Measurements from ENCODE around the gene CCDC9.

CCDC9 gene

DNA sequence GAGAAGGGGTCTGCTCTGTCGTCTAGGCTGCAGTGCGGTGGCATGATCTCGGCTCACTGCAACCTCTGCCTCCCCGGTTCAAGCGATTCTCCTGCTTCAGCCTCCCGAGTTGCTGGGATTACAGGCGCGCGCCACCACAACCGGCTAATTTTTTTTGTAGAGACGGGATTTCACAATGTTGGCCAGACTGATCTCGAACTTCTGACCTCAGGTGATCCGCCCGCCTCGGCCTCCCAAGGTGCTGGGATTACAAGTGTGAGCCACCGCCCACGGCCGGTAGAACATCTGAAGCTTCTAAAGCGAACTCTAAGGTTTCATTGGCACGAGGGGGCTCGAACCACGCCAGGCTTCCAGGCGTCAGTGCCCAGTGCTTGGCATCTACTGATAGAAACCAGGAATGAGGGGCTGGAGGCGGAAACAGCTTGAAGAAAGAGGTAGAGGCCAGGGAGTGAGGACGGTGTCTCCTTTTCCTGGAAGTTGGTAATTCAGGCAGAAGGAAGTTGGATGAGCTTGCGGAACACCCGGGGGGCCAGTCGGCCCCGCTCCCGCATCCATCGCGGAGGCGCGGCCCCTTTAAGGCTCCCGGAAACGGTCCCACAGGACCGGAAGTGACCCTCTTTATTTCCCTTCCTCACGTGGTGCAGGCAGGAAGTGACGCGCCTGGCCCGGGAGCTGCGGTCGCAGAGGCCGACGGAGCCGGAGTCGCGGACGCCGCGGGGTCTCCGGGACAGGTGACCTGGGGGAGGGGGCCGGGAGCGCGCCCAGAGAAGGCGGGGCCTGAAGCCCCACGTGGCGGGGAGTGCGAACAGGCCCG lies at the start of gene CCDC9:
CCDC9 (plus strand) TSS at position 647 of the 814 bp plus-strand sequence. CDS start 1,876 bp downstream, outside the sequence.
- H3K36me3 Mint-ChIP-seq: peaks cover 28% of the 10 kb centered on the region
- peak within 1 kb of the TSS; percentile 96 for H3K27ac Mint-ChIP-seq
- no peaks in the 10 kb centered on the region for H3K9me3 Mint-ChIP-seq
- CTCF ChIA-PET: interaction anchor here (0.8 to 4.5 kb wide), 5 partner anchors 10 to 45 kb away, joined by 3 to 31 read pairs (median 5); partner anchors contain the start of gene INAFM1
- peak within 1 kb of the TSS; percentile 95 for H3K4me3 Mint-ChIP-seq
- peaks cover 39% of the 10 kb centered on the region for H3K4me1 Mint-ChIP-seq
- DNase-seq: peak; percentile 96
- H3K27me3 Mint-ChIP-seq: peaks cover 8% of the 10 kb centered on the region

DNA sequence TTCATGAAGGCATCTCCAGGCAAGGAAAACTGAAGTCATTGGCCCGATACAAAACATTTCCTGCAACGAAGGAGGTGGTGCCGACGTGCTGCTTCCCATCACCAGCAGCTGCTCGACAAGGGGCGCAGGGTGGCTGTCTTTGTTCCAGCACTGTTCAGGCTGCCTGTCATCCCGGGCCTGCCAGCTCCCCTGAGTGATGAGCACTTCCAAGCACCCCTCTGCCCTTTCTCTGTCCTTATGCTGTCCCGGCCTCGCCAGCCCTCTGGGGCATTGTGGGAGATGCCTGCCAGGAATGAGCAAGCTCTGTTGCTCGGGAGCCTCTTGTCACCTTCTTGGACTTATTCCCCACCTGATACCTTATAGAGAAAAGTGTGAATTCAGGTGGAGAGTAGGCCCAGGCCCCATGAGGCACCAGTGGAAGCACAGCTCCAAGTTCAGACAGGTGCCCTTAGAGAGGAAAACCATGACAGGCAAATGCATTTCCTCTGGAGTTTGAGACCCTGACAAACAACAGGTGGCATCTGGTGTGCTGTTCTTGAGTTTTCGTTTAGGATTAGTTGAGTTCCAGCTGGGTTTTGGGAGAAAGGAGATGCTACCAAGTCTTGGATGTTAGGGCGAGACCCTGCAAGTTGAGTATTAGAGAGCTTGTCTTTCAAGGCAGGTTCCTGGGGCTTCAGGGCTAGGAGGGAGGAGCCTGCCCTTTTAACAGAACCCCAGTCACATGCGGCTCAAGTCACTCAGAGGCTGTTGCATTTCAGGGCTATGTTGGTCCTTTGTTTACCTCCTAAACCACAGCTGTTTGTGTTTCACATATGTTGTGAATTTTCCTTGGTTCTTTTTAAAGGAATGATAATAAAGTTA lies 46.8 kb upstream of the CCDC9 start:
- Mint-ChIP-seq H3K36me3 (peaks cover 40% of the 10 kb centered on the region), H3K4me3 (no peak overlapping the region), H3K4me1 (peaks cover 19% of the 10 kb centered on the region), H3K9me3 (no peaks in the 10 kb centered on the region), H3K27ac (peak overlapping the region; percentile 79), H3K27me3 (no peaks in the 10 kb centered on the region)
- DNase-seq: no peak
- CTCF ChIA-PET: interaction anchor here (0.9 to 9.7 kb wide), 17 partner anchors 9 to 197 kb away, joined by 3 to 197 read pairs (median 8); partner anchors contain the start of gene CCDC9

DNA sequence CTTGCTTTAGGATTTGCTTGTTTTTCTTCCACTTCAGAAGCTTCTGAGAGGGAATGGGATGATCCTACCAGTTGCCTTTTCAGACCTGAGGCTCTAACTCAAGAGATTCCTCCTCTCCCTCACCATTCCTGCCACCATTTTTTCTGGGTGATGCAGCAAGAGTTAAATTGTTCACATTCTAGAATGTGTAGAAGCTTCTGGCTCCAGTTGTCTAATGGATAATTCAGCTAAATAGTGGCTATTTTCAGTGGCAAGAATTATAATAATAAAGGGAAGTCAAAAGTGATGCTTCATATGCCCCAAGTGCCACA lies 46.2 kb upstream of the CCDC9 start:
- Mint-ChIP-seq H3K27me3 (no peaks in the 10 kb centered on the region), H3K4me1 (peaks cover 19% of the 10 kb centered on the region), H3K9me3 (no peaks in the 10 kb centered on the region), H3K36me3 (peaks cover 35% of the 10 kb centered on the region), H3K4me3 (no peak overlapping the region), H3K27ac (peak overlapping the region; percentile 86)
- DNase-seq: no peak
- CTCF ChIA-PET: interaction anchor here (0.5 to 9.7 kb wide), 20 partner anchors 9 to 197 kb away, joined by 3 to 197 read pairs (median 6); partner anchors contain the start of gene CCDC9

DNA sequence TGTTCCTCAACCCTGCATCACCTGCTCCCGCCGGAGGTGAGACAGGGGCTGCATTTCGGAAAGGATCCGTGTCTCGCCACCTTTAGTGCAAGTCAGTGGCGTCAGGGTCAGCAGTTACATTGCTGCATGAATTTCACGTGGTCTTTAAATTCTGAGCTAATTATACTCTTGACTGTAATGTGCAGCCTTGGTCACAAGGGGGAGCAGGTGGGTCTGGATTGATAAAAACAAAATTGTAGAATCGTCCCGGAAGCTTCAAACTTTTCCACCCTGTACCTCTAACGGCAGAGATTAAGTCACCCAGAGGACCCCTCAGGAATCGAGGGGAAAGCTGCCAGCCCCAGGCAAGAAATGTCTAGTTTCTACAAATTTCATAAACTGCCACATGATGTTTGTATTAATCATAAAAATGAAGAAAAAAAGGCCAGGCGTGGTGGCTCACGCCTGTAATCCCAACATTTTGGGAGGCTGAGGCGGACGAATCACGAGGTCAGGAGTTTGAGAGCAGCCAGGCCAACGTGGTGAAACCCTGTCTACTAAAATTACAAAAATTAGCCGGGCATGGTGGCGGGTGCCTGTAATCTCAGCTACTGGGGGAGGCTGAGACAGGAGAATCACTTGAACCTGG lies 45.5 kb upstream of the CCDC9 start:
- Mint-ChIP-seq H3K4me1 (peaks cover 19% of the 10 kb centered on the region), H3K9me3 (no peaks in the 10 kb centered on the region), H3K36me3 (peaks cover 35% of the 10 kb centered on the region), H3K4me3 (no peak overlapping the region), H3K27ac (peak overlapping the region; percentile 86), H3K27me3 (no peaks in the 10 kb centered on the region)
- CTCF ChIA-PET: interaction anchor here (0.5 to 9.7 kb wide), 23 partner anchors 10 to 198 kb away, joined by 3 to 197 read pairs (median 5); partner anchors contain the start of genes CCDC9 and SAE1
- DNase-seq: peak; percentile 88

DNA sequence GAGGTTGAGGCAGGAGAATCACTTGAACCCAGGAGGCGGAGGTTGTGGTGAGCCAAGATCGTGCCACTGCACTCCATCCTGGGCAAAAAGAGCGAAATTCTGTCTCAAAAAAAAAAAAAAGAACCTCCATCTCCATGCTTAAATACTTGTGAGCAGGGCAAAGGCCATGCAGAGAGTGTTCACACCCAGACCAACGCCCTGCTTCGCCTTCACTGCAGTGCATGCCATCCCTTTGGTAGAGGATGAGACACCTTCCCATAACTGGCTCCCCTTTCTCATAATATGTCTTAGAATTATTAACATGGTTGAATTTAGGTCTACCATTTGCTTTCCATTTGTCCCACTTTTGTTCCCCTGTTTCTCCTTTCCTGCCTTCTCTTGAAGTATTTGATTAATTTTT lies 40.7 kb upstream of the CCDC9 start:
- Mint-ChIP-seq H3K36me3 (peaks cover 7% of the 10 kb centered on the region), H3K4me3 (no peak overlapping the region), H3K27ac (no peak overlapping the region), H3K9me3 (no peaks in the 10 kb centered on the region), H3K27me3 (peaks cover 4% of the 10 kb centered on the region), H3K4me1 (peaks cover 11% of the 10 kb centered on the region)
- CTCF ChIA-PET: interaction anchor here (9.7 kb wide), 1 partner anchor 30 kb away, joined by 197 read pairs; no protein-coding TSS in a partner anchor
- DNase-seq: no peak

DNA sequence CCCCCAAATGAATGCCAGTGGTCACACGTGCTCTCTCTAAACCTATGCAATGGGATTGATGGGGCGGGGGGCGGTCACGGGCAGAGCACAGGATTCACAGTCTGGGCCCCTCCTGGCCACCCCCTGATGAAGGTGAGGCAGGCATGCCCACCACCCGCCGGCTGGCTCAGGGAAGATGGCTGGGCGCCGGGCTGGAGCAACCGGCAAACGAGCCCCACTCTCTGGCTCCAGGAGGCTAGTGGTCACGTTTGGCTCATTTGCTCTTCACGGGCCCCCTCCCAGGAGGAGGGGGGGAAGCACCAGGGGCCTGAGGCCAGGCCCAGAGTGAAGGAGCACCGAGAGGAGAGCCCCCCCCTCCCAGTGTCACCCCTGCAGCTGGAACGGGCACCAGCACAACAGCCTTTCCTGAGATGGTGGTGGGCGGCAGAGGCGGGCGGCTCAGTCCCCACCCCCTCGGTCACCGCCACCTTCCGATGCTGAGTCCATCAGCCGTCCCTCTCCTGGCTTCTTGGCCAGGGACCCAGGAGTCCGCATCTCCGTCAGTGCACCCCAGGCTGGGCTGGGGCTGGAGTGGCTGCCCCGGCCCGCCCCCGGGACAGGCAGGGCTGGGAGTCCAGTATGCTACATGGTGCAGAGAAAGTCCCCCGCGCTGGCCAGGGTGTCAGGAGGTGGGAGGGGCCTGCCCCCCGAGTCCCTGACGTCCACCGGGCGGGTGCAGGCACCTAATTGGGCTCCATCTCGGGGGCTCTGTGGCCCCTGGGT lies 35.1 kb upstream of the CCDC9 start:
- H3K9me3 Mint-ChIP-seq: no peaks in the 10 kb centered on the region
- peaks cover 15% of the 10 kb centered on the region for H3K36me3 Mint-ChIP-seq
- no peak overlapping the region for H3K27ac Mint-ChIP-seq
- no peak for DNase-seq
- peaks cover 4% of the 10 kb centered on the region for H3K27me3 Mint-ChIP-seq
- H3K4me3 Mint-ChIP-seq: no peak overlapping the region
- H3K4me1 Mint-ChIP-seq: peaks cover 6% of the 10 kb centered on the region
- CTCF ChIA-PET: interaction anchor here (0.8 kb wide), 1 partner anchor 11 kb away, joined by 4 read pairs; no protein-coding TSS in a partner anchor

DNA sequence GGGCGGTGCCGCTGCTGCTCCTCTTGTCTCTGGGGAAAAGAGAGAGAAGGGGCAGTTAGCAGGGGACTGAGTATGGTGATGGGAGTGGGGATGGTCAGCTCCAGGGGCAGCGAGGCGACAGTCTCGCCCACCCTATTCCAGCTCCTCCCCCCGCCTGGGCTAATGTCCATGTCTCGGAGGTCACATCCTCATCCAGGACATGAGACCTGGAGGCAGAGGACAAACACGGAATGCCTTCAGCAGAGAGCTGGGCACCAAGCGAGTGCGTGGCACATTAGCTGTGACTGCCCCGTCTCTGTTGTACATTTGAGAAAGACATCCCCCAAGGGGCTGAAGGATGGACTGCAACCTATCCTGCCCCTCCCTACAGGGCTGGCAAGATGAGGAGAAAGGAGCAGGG lies 34.4 kb upstream of the CCDC9 start:
- H3K36me3 Mint-ChIP-seq: peaks cover 15% of the 10 kb centered on the region
- CTCF ChIA-PET: interaction anchor here (0.8 to 1.0 kb wide), 2 partner anchors 9 to 11 kb away, joined by 3 to 4 read pairs; no protein-coding TSS in a partner anchor
- H3K4me3 Mint-ChIP-seq: no peak overlapping the region
- H3K27me3 Mint-ChIP-seq: peaks cover 4% of the 10 kb centered on the region
- DNase-seq: no peak
- peaks cover 9% of the 10 kb centered on the region for H3K4me1 Mint-ChIP-seq
- H3K9me3 Mint-ChIP-seq: no peaks in the 10 kb centered on the region
- H3K27ac Mint-ChIP-seq: no peak overlapping the region

DNA sequence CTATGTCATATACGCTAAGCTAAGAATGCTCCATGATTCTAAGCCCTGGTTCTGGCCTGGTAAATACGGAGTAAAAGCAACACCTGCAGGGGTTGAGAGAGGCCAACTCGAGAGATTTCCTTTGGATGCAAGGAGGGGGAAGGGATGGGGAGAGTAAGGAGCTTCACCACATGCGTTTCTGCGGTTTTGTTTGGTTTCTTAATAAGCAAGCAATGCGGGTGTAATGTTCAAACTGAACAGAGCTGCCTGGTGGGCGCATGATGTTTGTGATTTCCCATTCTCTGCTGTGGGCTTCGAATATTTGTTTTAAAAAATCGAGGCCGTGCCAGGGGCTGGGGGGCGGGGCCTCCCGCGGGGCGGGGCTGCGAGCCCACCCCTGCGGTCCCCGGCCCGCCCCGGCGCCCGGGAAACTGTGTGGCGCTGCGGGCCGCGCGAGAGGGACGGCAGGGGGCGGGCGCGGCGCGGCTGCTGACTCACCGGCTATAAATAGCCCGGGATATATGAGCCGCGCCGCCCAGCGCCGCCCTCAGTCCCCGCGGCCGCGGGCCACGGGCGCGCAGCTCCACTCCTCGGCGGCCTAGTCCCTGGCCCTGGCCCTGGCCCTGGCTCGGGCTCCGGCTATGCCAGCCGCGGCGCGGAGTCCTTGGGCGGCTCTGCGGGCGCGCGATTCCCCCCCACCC lies 30.4 kb upstream of the CCDC9 start:
- Mint-ChIP-seq H3K9me3 (no peaks in the 10 kb centered on the region), H3K36me3 (peaks cover 12% of the 10 kb centered on the region), H3K27ac (peak overlapping the region; percentile 85), H3K4me3 (peak overlapping the region; percentile 74), H3K4me1 (peaks cover 20% of the 10 kb centered on the region), H3K27me3 (peaks cover 8% of the 10 kb centered on the region)
- peak; percentile 87 for DNase-seq
- CTCF ChIA-PET: interaction anchor here (1.0 to 4.3 kb wide), 9 partner anchors 9 to 80 kb away, joined by 3 to 57 read pairs (median 6); partner anchors contain the start of gene CCDC9

DNA sequence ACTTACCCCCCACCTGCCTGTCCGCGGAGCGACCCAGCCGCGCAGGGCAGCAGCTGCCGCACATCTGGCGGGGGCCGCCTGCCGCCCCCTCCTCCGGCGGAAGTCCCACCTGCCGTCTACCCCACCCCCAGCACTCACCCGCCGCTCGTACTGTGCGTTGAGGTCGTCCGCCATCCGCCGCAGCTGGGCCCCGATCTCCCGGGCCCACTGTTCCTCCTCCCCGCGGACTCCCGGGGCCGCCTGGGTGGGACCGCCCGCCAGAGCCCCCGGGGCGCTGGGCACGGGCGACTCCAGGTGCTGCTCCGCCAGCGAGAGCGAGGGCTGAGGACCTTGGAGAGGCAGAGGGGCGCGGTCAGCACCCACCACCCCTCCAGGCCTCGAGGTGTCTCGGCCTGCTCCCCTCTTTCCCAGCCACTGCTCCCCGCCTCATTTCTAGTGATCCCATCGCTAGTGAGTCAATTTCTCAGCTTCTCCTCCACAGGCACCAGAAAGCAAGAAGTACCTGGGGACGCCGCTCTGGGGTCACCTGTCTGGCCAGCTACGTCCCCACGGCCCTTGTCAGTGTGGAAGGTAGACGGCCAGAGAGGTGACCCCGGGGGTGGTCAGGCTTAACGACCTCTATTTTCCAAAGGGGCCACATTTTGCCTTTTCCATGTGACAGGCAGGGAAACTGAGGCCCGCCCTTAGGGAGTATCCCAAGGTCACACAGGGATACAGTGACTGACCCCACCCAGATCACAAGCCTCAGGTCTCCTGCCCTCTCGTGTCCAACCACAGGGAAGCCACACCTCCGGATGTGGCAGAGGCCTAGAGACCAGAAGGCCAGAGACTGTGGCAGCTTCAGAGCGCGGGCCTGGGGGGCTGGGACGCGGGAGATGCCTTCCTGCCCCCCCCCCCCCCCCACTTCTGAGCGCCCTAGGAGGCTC lies 29.6 kb upstream of the CCDC9 start:
- DNase-seq: peak; percentile 81
- Mint-ChIP-seq H3K36me3 (peaks cover 11% of the 10 kb centered on the region), H3K9me3 (no peaks in the 10 kb centered on the region), H3K4me1 (peaks cover 24% of the 10 kb centered on the region), H3K27me3 (peaks cover 8% of the 10 kb centered on the region), H3K4me3 (peak overlapping the region; percentile 74), H3K27ac (peak overlapping the region; percentile 91)
- CTCF ChIA-PET: interaction anchor here (0.5 to 4.3 kb wide), 9 partner anchors 14 to 831 kb away, joined by 3 to 57 read pairs (median 6); partner anchors contain the start of gene CCDC9

DNA sequence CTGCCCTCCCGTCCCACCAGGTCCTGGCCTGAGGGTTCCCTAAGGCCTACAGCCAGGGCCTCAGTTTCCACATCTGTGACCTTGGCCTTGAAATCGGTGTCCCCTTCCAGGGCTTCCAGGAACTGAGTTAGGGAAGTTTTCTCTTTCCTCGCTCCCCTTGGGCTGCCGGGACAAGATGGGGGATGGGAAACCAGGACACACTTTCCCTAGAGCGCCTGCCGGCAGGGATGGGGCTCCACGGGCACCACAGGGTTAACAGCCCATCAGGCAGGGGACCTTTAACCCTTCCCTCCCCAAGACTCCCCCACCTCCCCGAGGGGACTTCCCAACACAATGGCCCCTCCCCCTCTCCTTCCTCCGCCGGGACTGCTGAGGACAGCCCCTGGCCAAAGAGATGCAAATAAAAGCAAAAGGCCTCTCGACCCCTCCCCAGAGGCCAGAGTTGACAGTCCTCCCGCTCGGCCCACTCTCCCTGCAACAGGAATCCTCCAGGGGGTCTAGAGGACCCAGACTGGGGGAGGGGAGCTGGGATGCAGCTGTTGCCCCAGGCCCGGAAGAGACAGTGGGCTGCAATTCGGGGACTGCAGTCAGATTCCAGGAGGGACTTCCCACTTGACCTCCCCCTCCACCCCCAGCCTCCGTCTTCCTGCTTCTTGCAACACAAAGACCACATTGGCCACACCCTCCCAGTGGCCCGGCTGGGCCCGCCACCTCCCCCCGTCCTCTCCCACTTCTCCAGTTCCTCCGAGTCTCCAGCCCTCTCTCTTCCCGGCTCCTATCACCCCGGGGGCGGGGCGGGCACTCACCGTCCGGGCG lies 28.8 kb upstream of the CCDC9 start:
- H3K9me3 Mint-ChIP-seq: no peaks in the 10 kb centered on the region
- CTCF ChIA-PET: interaction anchor here (2.4 to 4.3 kb wide), 3 partner anchors 16 to 41 kb away, joined by 8 to 57 read pairs (median 25); no protein-coding TSS in a partner anchor
- H3K27ac Mint-ChIP-seq: peak overlapping the region; percentile 91
- peak overlapping the region; percentile 74 for H3K4me3 Mint-ChIP-seq
- H3K27me3 Mint-ChIP-seq: peaks cover 8% of the 10 kb centered on the region
- H3K36me3 Mint-ChIP-seq: peaks cover 8% of the 10 kb centered on the region
- peaks cover 33% of the 10 kb centered on the region for H3K4me1 Mint-ChIP-seq
- peak; percentile 74 for DNase-seq
